Coronary artery (tissue), 2 donors: ENCODE measurements around the gene DYNC1LI1.

Source experiments
- DNase-seq: peaks from one replicate; pipeline ENCODE4 v3.0.0-alpha.2; 2017; ENCODE audit warnings: low spot score
- H3K27ac ChIP-seq, 2 donors: fragments of 200-600 bp; sonication (generic); one replicate each; pipeline ENCODE4 v1.5.1; 2016 to 2019
- H3K4me3 ChIP-seq: fragments of 200-600 bp; sonication (generic); 2 replicates; pipeline ENCODE4 v1.5.1; 2016; ENCODE audit warnings: mild to moderate bottlenecking, moderate library complexity
- CTCF ChIP-seq: fragments of 200-600 bp; sonication (generic); IDR thresholded peaks from one replicate; pipeline ENCODE4 v1.5.1; 2019; ENCODE audit warnings: antibody characterized with exemption

Gene DYNC1LI1

GRCh38 chr3:32493437-32494414, 76.9 kb downstream of the DYNC1LI1 start:
- no peak for DNase-seq
- H3K27ac ChIP-seq, result no peak overlapping the region
- H3K4me3 ChIP-seq, result no peak overlapping the region
- TF ChIP-seq CTCF, result no peak

- TF ChIP-seq CTCF, result no peak
- H3K4me3 ChIP-seq, result no peak overlapping the region
- no peak overlapping the region for H3K27ac ChIP-seq
- DNase-seq, result no peak
Measured at GRCh38 chr3:32492684-32493436, 77.8 kb downstream of the DYNC1LI1 start.

GRCh38 chr3:32488474-32489008, 82.1 kb downstream of the DYNC1LI1 start:
- Histone ChIP-seq H3K4me3 (no peak overlapping the region), H3K27ac (peak overlapping the region in 1 of 2 donors; percentile 46)
- DNase-seq, result no peak
- TF ChIP-seq CTCF, result no peak

- no peak for TF ChIP-seq CTCF
- peak overlapping the region in 1 of 2 donors; percentile 46 for H3K27ac ChIP-seq
- no peak overlapping the region for H3K4me3 ChIP-seq
- DNase-seq, result no peak
Measured at GRCh38 chr3:32487781-32488473, 82.7 kb downstream of the DYNC1LI1 start.

GRCh38 chr3:32484436-32484835, 86.2 kb downstream of the DYNC1LI1 start:
- Histone ChIP-seq H3K27ac (no peak overlapping the region), H3K4me3 (no peak overlapping the region)
- no peak for DNase-seq
- no peak for TF ChIP-seq CTCF

GRCh38 chr3:32483772-32484171, 86.9 kb downstream of the DYNC1LI1 start:
- DNase-seq, result no peak
- TF ChIP-seq CTCF, result no peak
- H3K4me3 ChIP-seq, result no peak overlapping the region
- no peak overlapping the region for H3K27ac ChIP-seq
